HL-60 (cell line): ENCODE results near the gene KLHL12.

Source experiments
- CTCF ChIP-seq: IDR thresholded peaks from one replicate; pipeline ENCODE4 v1.5.1; 2011; ENCODE audit warnings: low read length, control low read depth, inconsistent platforms; ENCODE audit not compliant: insufficient read depth
- GABPA ChIP-seq: IDR thresholded peaks from 2 replicates; pipeline ENCODE4 v1.6.1; 2012; ENCODE audit warnings: low read depth
- POLR2AphosphoS5 ChIP-seq: IDR thresholded peaks from 2 replicates; pipeline ENCODE4 v1.6.1; 2012; ENCODE audit warnings: low read depth
- REST ChIP-seq: IDR thresholded peaks from 2 replicates; pipeline ENCODE4 v1.6.1; 2012; ENCODE audit warnings: low read depth; ENCODE audit not compliant: insufficient replicate concordance
- SPI1 ChIP-seq: IDR thresholded peaks from 2 replicates; pipeline ENCODE4 v1.6.1; 2012; ENCODE audit warnings: low read depth, mild to moderate bottlenecking, borderline replicate concordance

- no peak for TF ChIP-seq CTCF
- TF ChIP-seq REST: no peak
- TF ChIP-seq GABPA: no peak
- TF ChIP-seq POLR2AphosphoS5: no peak
- no peak for TF ChIP-seq SPI1
These were observed 41.3 kb upstream of the KLHL12 start for GRCh38 chr1:202968351-202968750.
